HG02588 (cell line): ENCODE data around the gene COL1A1.
A peak's percentile ranks its signal among the peaks of the same experiment; 100 is the strongest.

Source experiments
- ATAC-seq: cut with Tn5 transposase; IDR thresholded peaks from one replicate; pipeline ENCODE4 v1.9.1; 2021; ENCODE audit warnings: mild to moderate bottlenecking, moderate library complexity; ENCODE audit not compliant: unreplicated experiment

The COL1A1 gene

DNA sequence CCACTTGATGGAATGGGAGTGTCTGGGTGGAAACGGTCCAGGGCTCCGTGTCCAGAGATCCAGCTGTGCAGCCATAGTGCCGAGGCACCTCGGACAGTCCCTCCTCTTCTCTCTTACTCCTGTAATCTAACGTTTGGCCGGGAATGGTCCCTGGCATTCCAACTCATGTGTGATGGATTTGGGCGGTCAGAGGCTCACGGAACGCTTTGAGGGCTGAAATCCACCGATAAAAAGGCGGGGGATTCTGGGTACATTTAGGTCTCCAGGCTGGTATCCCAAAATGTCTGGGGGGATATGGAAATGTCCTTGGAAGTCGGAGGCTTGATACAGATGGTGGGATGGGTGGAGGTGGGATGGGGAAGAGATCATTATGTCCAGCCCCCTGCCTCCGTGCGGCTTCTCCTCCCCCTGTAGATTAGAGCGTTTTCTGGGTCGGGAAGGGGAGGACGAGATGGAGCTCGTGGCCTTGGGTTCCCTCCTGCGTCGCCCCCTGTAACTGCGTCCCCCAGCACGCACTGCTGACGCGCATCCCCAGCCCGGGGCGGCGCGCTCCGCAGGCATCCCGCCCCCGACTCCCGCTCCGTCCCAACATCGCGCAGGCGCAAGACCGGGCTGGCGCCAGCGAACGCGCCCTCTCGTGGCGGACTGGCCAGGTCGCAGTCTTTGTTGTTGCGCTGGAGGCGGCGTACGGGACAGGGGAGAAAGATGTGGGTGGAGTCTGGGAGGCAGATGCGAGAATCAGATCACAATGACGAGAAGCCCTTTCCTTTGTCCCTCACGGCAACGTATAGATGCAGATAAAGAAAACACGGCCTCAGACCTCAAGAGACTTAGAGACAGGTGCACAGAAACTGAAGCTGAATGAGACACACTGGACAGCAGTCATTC lies 40.2 kb downstream of the COL1A1 start:
- peak; percentile 84 for ATAC-seq

DNA sequence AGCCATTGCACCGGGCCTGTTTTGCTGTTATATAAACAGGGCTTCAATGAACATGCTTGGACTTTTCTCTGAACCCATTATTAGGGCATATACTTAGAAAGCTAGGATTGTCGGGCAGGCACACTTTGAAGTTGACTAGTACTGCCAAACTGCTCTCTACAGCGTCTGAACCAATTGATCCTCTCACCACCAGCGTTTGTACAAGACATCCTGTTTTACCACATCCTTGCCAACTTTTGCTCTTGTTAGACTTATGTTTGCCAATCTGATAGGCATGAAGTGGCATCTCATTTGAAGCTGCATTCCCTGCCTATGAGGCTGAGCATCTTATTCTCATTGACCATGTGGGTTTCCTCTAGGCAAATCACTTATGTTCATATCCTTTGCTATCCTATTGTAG lies 43.5 kb downstream of the COL1A1 start:
- ATAC-seq: no peak

DNA sequence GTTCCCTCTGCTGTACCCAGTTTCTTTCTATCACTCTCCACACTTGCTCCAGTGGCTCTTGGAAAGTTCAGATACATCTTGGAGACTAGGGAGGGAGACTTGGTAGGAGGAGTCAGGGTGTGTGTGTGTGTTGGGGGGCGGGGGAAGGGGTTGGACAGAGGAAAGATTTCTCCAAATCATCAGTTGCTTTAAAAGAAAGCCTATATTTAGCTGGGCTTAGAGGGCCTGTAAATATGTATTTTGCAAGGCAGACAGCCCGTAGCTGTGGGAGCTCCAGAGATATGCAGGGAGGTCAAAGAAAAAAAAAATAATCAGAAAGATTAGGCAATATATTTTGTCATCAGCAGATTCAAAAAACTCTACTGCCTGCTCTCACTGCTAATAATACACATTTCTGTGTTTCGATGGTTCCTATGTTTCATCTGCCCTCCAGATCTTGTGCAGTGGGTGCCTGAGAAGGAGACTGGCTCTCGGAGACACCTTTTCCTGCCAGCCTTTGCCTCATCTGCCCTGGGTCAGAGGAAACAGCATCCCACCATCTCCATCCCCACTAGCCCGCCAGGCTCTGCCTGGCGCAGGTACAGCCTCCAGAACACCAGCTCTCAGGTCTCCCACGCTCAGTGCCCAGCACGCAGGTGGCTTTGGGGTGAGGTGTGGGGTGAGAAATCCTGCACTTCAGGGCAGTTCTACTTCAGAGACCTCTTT lies 46.2 kb downstream of the COL1A1 start:
- no peak for ATAC-seq

DNA sequence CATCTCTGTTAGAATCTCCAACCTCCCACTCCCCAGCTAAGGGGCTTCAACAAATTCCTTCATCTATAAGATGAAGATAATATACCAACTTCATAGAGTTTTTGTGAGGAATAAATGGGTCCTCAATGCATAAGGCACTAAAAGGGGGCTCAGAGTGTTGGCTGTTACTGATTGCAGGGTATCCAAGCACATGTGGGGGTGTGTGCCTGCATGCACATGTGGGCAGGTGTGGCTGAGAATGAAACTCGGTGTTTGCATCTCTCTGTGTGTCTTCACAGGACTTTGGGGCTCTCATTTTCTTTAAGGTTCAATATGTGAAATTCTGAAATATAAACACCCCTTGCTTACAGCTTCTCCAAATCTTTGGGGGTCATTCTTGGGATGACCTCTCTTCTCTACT lies 46.8 kb downstream of the COL1A1 start:
- no peak for ATAC-seq

DNA sequence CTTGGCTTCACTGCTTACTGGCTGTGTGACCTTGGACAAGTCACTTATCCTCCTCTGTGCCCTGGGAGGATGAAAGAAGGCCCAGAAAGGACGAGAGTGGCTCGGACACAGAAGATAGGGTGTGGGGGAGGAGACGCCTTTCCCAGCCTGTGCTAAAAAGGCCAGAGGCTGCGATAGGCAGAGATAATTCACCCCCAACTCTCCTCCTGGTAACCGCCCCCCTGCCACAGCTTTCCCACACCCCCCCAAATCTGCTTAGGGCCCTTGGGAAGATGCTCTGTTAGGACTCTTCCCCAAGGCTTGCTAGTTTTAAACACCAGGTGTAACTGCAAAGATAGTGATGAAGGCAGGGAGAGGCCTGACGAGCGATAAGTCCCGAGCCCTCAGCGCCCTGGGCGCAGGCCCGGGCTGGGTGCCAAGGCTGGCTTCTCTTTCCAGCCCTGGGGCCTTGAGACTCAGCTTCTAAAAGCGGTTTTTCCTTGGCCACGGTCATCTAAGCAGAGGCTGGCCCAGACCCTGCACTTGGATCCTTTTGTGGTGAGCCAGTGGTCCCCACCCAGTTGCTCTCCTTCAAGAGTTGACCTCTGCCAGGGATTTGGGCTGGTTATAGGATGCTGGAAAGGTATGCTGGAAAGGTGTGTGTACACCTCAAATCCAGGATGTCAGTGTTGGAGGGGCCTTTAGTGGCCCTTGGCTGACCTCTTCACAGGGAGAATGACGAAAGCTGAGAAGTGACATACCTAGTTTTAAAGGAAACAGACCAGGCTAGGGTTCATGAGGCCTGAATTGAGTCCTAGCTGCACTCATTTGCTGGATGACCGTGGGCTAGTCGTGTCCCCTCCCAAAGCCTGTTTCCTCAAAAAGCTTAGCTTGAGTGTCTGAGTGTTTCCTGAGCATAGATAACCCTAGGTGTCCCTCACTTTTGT lies 47.5 kb downstream of the COL1A1 start:
- no peak for ATAC-seq

DNA sequence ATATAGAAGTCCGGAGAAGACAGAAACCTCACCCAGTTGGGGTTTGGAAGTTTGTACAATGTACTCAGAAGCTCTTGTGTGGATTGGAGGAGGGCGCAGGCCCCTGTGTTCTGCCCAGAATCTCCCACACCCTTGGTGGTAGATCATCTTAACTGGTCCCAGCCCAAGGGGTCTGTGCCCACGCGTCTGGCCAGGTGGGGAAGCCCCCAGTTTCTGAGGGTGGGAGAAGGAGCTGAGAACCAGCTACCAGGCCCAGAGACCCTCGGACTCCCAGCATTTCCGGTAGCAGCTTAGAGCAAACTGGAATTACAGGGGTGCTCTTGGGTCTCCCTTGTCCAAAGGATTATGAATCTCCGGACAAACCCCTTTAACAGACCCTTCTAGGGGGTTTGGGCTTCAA lies 48.7 kb downstream of the COL1A1 start:
- no peak for ATAC-seq

DNA sequence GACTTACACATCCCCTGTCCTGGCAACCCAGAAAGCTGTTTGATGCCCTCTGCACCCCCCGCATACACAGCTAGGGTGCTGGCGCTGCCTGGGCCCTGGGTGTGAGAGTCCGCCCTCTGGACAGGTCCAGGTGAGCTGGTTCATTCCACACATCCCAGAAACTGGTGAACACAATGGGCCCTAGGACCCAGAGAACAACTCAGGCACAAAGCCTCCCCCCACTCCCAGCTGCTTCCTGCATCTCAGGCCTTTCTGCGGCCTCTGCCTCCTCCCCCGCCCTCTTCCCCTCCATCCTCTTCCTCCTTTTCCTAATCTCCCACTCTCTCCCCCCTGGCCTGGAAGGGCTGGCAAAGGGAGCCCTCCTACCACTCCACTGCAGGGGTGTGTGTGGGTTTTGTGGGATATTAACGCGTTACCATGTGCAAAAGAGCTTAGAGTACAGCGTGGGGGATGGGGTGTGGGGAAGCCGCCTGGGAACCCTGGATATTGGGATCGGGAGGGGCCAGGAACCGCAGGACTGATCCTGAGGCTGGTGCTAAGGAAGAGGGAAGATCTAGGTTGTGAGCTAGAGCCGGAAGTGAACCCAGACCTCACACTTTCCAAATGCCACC lies 49.4 kb downstream of the COL1A1 start:
- ATAC-seq: no peak

DNA sequence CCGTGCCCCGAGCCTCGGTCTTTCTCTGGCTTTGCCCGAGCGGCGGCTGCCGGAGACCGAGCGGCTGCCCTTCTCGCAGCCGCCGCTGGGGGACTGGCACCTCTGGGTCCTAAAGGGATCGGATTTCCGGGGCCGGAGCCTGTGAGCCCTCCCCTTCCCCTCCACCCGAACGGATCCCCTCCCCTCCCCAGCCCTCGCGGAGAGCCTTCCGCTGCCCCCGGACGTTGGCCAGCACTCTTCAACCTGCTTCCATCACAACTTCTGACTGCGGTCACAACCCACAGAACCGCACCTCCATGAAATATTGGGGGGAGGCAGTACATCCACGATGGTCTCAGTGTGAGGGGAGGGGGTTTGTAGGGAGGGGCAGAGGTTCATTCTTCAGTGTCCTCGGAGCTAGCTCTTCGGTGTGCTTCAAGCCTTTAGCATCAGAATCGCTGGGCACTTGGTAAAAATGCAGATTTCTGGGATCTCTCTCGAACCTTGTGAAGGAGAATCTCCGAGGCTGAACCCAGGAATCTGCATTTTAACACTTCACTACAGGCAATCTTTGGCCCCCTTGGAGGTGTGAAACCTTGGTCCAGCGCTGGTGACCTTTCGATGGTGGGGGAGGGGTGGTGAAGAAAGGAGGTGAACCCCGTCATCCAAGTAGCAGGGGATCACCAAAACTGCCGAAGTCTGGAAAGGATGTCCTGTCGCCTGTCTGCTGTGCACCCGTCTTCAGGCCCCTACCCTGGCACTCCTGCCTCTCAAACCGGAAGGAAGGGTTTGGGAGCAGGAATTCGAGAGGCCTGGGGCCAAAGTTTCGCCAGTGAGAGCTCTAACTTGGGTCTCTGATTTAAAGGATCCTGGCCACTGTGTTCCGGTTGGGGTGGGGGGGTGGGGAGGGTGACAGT lies 50.1 kb downstream of the COL1A1 start:
- ATAC-seq: peak; percentile 36

DNA sequence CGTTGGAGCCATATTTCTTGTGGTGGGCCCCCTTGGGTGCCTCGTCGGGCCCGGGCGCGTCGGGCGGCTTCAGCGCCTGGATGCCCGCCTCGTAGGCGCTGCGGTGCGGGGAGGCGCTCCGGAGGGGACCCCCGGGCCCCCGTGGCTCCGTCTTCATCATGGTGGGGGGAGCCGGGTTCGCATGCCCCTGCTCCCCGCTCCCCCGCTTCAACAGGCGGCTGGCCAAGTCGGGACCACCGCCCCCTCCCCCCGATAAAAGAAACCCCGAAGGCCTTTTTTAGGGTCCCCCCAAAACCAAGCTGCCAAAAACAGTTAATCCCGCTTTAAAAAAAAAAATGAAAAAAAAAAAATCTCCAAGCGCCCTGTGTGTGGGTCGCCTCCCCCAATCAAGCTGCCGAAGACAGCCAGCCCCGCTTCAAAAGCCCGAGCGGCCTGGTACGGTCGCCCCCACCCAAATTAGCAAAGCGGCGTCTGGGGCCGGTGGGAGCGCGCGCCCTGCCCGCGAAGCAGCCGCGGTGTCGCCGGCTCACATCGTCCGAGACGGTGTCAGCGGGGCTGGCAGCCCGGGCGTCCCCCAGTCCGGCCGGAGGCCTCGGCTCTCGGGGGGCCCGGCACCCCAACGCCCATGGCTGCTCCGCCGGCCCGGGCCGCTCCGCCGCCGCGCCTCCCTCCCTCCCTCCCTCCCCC lies 50.9 kb downstream of the COL1A1 start, which contains the start of gene PPP1R9B:
TSS of gene PPP1R9B (minus strand) at position 324 of the 687 bp plus-strand sequence. CDS start at position 160, 164 bp downstream.
- ATAC-seq: no peak

DNA sequence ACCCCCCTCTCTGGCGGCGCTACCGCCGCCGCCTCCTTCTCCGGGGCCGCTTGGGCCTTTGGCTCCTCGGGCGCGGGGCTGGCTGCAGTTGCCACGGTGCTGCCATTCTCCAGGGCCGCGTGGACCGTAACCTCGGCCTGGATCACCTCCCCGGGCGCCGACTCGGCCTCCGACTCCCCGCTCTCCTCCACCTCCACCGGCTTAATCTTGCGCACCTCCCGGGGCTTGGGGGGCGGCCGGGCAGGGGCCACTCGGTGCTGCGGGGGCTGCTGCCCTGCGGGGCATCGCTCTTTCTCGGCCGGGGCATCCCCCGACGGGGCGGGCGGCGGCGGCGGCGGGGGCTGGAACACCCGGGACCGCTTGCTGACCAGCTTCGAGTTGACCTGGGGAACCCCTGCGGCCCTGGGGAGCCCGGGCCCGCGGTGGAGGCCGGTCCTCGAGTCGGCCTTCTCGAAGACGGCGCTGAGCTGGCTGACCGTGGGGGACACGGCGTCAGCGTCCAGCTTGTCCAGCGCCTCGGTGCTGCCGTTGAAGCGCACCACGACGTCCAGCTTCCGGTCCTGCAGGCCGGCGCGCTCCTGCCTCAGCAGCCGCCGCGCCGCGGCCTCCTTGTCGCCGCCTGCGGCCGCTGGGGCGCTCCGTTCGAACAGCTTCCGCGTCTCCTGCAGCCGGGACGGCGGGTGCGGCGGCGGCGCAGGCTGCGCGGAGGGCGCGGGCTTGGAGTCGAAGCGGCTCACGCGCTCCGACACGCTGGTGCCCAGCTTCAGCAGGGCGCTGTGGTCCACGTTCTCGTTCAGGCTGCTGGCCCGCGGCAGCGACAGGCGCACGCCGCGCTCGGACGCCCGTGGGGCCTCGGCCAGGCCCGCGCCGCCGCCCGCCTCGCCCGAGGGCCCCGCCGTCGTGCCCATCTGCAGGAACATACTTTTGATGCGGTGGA lies 51.7 kb downstream of the COL1A1 start:
- ATAC-seq: no peak

DNA sequence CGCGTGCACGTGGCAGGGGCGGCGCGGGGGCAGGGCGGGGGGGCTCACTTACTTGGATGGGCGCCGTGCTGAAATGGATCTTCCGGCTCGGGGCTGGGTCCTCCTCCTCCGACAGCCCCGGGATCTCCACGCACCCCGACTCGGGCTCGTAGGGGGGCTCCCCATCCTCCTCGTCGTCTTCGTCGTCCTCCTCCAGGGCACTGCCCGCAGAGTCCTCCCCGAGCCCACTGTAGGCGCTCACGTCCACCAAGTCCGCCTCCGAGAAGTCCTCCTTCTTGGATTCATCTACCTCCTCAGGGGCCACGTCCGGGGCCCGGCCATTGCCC lies 52.4 kb downstream of the COL1A1 start:
- ATAC-seq: no peak

DNA sequence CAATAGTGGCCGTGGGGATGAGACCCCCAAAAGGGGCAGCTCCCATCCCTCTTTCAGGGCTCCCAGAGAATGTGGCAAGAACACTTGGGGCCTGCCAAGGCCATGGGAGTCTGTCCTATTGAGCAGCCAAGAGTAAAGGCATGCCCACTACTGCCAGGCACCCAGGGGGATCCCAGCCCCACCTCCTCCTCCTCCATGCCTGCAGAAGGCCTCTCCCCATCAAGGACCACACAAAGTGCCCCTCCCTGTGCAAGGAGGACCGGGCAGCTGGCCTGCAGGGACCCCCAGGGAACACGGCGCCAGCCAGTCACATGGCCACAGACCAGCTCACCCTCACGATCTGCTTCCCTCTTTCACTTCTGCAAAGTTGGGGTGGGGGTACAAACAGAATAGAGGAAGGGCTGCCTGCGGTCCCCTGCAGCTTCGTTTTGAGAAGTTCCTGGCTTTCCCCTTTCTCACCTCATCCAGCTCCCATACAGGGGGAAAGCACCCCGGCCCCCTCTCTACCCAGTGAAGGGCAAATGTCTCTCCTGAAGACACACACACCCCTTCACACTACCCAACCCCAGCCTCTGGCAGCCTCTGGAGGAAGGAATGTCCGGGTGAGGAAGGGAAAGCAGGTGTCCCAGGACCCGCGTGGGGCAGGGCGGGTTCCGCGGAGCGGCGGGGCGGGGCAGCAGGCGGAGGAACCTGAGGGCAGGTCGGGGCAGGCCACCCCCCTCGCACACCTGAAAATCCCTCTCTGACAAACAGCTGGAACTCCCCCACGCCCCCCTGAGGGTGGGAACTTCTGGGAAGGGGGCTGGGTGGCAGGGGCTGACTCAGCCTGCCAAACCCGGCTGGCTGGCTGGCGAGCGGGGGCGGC lies 53.0 kb downstream of the COL1A1 start:
- peak; percentile 35 for ATAC-seq

DNA sequence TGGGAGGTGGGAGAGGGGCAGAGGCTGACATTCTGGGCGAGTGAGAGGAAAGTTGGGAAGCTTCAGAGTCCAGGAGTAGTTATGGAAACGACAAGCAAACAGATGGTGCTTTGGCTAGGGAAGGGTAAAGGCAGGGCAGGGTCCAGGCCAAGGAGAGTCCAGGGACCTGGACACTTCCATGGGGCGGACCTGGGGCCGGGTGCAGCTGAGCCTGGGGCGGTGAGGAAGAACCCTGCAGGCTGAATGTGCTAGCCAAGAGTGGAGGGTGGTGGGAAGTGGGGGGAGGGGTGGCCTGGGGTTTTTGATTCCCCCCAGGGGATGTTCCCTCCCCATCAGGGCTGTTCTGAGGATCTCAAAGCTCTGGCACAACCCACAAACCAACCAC lies 53.6 kb downstream of the COL1A1 start:
- ATAC-seq: no peak

DNA sequence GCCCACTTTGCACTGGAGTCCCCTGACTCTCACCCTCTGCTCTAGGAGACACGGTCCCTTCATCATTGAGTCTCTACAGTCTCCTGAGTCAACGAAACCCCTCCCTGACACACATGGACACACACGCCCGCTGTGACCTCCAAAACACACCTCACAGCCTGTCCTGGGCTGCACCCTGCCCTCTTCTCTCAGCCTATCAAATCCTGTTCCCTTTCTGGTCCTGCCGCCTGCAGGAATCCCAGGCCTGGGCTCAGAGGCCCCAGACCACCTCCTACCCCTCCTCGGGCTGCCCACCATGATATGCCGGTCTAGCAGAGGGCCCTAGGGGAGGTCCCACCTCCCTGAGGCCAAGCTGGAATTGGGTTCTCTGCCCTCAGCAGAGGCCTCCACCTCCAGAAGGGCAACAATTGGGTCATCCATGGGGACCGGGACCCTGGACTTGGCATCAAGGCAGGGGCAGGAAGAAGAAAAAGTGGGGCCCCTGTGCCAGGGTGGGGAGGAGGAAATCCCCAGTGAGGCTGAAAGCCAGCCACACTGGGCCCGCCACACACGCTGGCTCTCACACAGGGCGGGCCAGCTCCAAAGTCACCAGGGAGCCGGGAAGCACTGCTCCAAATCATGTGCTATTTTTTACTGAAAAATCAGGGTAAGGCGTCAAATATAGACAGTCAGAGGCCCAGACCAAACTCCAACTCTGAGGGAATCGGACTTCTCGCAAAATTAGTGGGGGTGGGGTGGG lies 54.3 kb downstream of the COL1A1 start:
- no peak for ATAC-seq

DNA sequence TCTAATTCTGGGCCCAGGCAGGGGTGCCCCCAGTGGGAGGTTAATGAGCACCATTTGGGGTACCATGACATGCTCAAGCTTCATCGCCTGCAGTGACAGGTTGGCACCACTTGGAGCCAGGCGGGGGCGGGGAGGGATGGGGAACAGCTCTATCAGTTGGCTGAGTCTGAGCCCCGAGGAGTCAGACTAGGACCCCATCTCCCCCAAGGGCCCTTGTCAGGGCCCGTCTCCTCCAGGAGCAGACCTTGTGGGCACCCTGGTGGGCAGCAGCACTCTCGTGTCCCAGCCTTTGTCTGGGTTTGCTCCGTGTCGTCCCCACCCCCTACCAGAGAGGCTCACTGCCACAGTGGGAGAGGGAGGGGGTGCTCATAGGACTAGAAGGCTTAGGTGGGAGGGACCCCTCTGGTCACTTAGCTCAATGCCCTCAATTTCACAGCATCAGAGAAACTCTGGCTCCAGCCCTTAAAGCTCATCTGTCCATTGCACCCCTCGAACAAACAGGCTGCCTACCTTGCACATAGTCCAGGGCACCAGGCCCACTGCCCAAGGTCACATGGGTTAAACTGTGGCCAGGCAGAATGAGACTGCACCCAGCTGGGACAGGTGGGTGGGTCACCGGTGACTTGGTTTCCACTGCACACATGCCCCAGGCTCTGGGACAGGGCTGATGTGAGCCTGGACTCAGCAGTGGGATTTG lies 55.1 kb downstream of the COL1A1 start:
- ATAC-seq: no peak
